K562 (cell line): ENCODE results near the gene C10orf53.

Experiments used
- EZH2 ChIP-seq: IDR thresholded peaks from 2 replicates; pipeline ENCODE4 v1.6.1; 2012; ENCODE audit warnings: low read depth, mild to moderate bottlenecking, inconsistent platforms, low read length, borderline replicate concordance
- NR2C2 ChIP-seq, 2 experiments: fragments of 200-800 bp in 1 of 2; sonication (Bioruptor generic) in 1 of 2; sonication (generic) in 1 of 2; formaldehyde crosslinking in 1 of 2; IDR thresholded peaks; 2 replicates each; pipeline versions ENCODE4 v1.6.1 to v1.8.0; 2016 to 2022; ENCODE audit warnings: mild to moderate bottlenecking in 1 of 2, missing compliant biosample characterization in 1 of 2, missing genetic modification characterization in 1 of 2, missing genetic modification reagents in 1 of 2
- RBM25 ChIP-seq: fragments of 200-400 bp; formaldehyde crosslinking; IDR thresholded peaks from 2 replicates; pipeline ENCODE4 v1.6.1; 2018; ENCODE audit warnings: low read length, low read depth, moderate library complexity; ENCODE audit not compliant: severe bottlenecking

DNA sequence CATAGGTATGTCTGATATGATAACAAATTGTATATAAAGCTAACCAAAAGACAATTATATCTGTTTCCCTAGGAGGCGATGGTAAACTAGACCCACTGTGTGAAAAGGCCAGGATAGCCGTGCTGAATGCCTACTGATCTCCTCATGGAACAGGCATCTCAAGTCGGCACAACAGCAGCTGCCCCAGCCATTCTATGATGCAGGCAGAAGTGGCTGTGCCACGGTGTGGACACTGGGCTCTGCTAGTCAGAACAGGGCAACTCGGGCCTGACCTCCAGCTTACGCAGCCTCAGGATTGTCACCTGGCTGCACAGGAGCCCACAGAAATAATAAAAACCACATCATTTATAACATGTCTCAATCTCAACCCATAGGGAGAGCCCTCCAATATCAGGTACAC, 15.0 kb downstream of the C10orf53 start:
- TF ChIP-seq EZH2 (no peak), NR2C2 (CRISPR knock-in tag; IDR thresholded peaks at IDR 0.05) (no peak), NR2C2 (tag; IDR thresholded peaks at IDR 0.05) (no peak), RBM25 (no peak)
